ENCODE results near the gene FILIP1L.

The FILIP1L gene

GRCh38 chr3:100114413-100115030 is at the start of gene FILIP1L:
FILIP1L (minus strand) TSS chr3:100114501.
- DNase-seq (ENCODE audit: low read depth in 2 of 2) = no peak

DNA sequence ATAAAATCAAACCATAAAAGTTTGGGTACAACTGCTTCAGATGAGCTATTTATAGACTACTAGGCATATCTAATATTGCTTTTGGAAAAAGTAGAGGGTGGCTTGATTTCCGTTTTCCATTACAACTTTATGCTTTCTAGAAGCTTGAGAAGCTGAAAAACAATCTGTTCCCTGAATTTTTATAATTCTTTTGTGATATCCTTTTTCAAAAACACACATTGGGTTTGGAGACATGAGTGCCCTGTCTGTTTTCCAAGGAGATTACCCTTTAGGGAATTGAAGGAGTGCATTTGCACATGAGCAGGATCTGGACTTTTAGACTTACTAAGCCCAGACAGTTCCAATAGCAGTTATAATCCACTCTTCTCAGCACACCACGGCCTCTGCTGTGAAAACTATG is 49.5 kb upstream of the FILIP1L start:
- no peak for DNase-seq (ENCODE audit: low read depth in 2 of 2)

GRCh38 chr3:100160521-100160920 is 46.2 kb upstream of the FILIP1L start:
- DNase-seq (ENCODE audit: low read depth in 2 of 2) = no peak

DNA sequence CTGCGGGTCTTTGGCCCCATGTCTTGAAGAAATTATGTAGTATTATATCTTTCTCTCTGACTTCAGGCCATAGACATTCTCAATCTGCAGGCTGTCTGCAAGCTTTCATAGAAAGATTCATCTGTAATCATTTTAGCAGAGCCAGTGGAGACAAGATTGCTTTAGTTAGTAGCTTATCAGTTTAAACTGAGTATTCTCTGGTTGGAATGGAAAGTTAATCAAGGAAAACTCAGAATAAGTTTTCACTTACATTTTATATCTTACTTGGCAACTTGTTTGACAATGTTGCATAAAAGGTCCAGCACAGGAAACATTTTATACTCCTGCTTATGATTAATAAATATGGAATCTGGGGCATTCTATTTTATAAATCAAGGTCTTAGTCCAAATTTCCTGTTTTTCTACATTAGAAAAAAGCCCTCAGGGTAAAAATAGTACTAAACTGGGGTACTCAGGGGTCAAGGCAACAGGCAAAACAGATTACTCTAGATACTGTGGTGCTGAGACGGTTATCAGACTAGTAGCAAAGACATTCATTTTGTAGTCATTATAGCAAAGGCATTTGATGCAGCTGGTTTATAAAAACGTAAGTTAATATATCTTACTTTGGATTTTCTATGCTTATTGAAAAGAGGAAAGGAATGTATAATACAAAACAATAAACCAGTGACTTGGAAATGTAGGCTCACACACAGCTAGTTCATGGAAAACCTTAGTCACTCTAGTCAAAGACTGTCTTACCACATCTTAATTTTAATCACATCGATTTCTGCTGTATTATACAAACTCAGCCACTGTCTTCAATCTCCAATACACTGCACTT is 45.2 kb upstream of the FILIP1L start:
- DNase-seq (ENCODE audit: low read depth in 2 of 2) = no peak

DNA sequence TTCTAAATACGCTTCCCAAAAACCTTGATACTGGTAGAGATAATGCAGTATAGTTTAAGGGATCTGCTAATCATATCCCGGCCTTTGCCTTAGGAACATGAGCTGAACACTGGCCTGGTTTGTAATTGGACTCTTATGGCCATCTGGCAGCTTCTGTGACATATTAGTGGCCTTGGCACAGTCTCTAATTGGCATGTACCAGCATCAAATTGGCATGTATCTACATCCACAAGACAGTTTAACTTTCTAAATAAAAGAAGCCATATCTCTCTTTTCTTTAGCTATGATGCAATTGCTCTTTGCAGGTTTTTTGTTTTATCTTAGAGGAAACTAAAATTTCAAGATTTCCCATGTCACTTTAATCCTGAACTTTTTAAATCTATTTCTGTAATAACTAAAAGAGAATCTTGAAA is 44.6 kb upstream of the FILIP1L start:
- DNase-seq (ENCODE audit: low read depth in 2 of 2) = no peak

- no peak for DNase-seq (ENCODE audit: low read depth in 2 of 2)
Observed at GRCh38 chr3:100157685-100158084, 43.4 kb upstream of the FILIP1L start.

GRCh38 chr3:100155590-100155989 is 41.3 kb upstream of the FILIP1L start:
- DNase-seq (ENCODE audit: low read depth in 2 of 2) = no peak

DNA sequence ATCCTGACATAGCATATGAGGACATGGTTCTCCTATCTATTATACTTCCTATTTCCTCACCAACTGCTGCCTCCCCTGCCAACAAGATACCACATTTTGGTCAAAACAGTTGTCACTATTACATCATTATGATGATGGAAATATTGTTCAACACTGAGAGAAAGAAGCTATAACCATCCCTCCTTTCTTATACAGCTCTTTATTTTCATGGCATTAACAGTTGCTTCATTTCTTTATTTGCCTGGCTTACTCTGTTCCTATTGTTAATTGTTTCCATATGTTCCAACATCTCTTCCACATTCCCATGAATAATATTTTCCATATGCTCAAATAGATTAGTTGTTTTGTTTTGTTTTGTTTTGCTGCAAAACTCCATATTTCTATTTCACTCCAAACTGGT is 40.8 kb upstream of the FILIP1L start:
- DNase-seq (ENCODE audit: low read depth in 2 of 2) = no peak

DNA sequence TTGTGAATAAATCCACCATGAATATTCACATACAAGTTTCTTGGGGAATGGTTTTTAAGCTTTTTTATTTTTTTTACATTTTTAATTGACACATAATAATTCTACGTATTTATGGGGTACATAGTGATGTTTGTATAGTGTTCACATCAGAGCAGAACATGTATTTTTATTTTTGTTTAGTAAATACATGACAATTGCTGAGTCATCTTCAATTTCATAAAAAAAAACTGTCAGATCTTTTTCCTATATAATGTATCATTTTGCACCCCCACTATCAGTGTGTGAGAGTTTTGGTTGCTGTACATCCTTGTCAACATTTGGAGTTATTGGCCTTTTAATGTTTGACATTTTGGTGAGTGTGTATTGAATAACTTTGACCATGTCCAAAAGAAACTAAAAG is 39.9 kb upstream of the FILIP1L start:
- DNase-seq (ENCODE audit: low read depth in 2 of 2) = no peak

DNA sequence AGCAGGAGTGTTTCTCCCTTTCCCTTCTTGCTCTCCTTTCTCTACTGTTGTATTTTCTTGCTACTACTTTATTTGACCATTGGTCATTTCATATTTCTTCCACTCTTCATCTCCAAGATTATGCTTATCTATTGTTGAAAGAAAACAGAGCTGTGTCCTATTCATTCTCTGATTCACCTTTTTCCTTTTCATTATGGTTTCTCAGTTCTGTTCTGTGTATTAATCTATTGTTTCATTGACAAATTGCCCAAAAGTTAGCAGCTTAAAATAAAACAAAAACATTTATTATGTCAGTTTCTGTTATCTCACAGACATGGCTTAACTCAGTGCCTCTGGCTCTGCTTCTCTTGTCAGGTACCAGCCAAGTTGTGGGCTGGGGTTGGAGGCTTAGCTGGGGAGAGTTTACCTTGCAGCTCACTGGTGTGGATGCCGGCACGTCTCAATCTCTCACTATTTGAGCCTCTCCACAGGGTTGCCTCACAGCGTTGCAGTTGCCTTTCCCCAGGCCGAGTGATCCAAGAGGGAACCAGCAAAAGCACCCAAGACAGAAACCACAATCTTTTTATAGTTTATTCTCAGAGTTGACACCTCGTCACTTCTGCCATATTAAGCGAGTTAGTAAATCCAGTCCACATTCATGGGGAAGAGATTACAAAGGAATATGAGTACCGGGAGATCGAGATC is 36.9 kb upstream of the FILIP1L start:
- no peak for DNase-seq (ENCODE audit: low read depth in 2 of 2)

GRCh38 chr3:100150473-100150872 is 36.2 kb upstream of the FILIP1L start:
- DNase-seq (ENCODE audit: low read depth in 2 of 2) = no peak

GRCh38 chr3:100149713-100150415 is 35.6 kb upstream of the FILIP1L start:
- DNase-seq (ENCODE audit: low read depth in 2 of 2) = no peak

DNA sequence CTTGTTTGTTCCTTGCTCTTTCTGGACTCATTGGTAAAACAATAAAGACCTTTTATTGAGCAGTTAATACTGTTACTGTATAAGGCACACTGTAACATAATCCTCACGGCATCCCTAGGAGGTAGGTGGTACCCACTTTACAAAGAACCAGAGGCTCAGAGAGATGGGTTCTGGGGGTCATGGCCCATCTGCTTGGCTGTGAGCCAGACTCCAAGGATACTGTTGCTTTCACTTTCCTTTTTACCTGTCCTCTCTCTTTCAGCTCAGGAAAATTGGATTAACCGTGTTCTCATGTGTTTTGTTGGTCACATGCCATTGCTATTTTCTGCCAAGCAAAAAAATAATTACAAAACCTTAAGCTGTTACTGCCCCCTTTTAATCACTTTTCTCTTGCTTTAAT is 34.8 kb upstream of the FILIP1L start:
- DNase-seq (ENCODE audit: low read depth in 2 of 2) = no peak

GRCh38 chr3:100144255-100144866 is 30.1 kb upstream of the FILIP1L start:
- no peak for DNase-seq (ENCODE audit: low read depth in 2 of 2)

- no peak for DNase-seq (ENCODE audit: low read depth in 2 of 2)
Observed at GRCh38 chr3:100141586-100141985, 27.3 kb upstream of the FILIP1L start.

- no peak for DNase-seq (ENCODE audit: low read depth in 2 of 2)
Observed at GRCh38 chr3:100140976-100141375, 26.7 kb upstream of the FILIP1L start.

- no peak for DNase-seq (ENCODE audit: low read depth in 2 of 2)
Observed at GRCh38 chr3:100136921-100137320, 22.6 kb upstream of the FILIP1L start.

DNA sequence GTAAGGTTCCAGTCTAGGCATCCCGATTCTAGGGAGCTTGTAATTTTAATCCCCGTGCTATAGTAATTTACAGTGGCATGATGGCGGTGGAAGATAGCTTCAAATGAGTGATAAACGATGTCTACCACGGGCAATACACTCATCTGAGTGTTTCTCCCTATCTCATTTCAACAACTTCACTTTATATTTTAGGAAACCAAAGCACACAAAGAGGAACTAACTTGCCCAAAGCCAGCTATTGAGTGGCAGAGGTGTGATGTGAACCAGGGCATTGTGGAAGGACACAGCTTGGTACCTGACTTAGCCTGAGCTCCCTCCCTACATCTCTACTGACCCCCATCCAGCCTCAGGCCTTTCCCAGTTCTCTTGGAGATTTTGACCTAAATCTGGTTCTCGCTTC is 16.9 kb upstream of the FILIP1L start:
- no peak for DNase-seq (ENCODE audit: low read depth in 2 of 2)

GRCh38 chr3:100129941-100130340 is 15.6 kb upstream of the FILIP1L start:
- DNase-seq (ENCODE audit: low read depth in 2 of 2) = no peak

DNA sequence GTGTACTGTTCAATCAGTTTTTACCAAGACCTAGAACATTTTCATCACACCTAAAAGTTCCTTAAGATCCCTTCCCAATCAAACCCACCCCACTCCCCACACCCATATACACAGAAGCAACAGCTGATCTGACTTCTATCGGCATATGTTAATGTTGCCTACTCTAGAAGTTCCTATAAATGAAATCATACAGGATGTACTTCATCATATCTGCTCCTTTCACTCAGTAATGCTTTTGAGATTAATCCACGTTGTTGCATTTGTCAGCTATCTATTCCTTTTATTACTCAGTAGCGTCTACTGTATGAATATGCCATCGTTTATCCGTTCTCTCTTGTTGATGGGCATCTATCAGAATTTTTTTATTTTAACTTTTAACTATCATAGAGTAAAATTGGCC is 14.3 kb upstream of the FILIP1L start:
- DNase-seq (ENCODE audit: low read depth in 2 of 2) = no peak

DNA sequence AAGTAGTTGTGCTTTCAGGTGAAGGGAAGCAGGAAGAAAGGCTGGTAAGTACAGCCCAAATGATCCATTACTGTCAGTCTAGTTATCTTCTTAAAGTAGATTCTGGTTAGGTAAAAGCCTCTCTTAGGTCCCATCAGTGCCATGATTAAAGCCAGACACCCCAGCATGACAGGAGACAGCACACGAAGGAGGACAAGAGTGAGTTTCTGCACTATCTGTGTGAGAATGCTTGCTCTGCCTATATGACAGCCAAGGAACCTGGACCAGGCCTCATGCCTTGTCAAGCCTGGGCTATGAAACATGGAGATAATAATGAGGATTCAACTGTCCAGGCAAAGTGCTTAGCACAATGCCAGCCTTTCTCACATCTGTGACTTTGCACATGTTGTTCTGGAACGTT is 13.5 kb upstream of the FILIP1L start:
- DNase-seq (ENCODE audit: low read depth in 2 of 2) = no peak

All from stimulated activated CD4-positive, alpha-beta T cell treated with anti-CD3 and anti-CD28 coated beads, Interleukin-1b, Interleukin-23, amount 100 ng/mL, for 4 hours (primary cell).